GM19468 (cell line): ENCODE data around the gene EPHA7.

ENCODE experiments used
- ATAC-seq: cut with Tn5 transposase; IDR thresholded peaks from one replicate; pipeline ENCODE4 v1.9.1; 2021; ENCODE audit warnings: mild to moderate bottlenecking, moderate library complexity, moderate number of reproducible peaks; ENCODE audit not compliant: unreplicated experiment; ENCODE audit errors: extremely low read depth

Gene EPHA7

DNA sequence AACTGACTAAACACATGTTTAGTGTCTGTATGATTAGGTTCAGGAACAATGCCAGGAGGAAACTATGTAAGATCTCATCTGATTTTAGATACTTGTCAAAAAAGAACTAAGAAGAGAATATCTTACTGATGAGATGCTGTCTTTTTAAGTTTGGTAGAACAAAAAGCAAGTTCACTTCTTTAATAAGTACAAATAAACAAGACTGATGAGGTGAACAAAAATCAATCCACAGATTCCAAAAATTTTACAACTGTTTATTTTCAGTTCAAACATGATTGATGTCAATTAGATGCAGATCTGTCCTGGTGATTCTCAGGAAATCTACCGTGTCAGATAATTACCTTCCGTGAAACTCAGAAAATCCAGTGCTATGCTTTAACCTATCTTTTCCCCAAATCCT lies 24.9 kb downstream of the EPHA7 start:
- ATAC-seq, result no peak

DNA sequence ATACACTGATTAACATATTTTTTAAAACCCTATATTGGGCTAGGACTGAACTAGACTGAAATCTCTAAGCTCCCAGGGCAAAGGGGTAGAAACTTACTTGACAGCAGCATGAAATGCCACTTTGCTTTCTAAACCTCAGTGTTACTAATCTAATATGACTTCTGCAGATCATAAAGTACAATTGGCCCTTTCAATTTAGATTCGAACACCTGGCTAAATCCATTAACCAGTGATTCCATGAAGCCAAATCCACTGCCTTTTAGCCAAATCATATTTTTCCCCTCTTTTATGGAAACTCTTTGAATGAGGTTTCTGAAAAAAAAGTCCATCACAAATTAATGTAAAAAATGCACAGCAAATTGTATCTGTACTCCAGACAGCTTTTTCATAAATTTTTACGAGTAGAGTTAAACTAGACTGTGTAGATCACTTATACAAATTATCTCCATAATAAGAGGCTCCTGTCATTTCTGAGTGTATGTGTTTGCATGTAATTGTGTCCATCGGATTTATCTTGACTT lies 25.7 kb downstream of the EPHA7 start:
- ATAC-seq, result no peak

DNA sequence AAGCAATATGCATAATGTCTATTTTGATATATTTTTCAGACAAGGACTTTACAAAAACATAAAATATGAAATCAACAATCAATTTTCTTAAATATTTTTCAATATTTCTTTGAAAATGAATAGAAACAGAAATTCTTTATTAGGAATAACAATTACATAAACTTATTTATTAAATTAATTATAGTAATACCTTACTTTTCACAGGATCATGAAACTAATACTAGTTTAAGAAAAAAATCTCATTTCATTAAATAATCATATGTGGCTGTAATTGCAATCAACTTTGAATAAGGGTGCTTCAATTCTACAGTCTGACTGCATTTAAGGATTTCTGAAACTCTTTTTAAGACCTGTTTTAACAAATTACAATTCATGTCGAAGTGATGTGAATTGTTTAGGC lies 26.6 kb downstream of the EPHA7 start:
- ATAC-seq, result no peak

DNA sequence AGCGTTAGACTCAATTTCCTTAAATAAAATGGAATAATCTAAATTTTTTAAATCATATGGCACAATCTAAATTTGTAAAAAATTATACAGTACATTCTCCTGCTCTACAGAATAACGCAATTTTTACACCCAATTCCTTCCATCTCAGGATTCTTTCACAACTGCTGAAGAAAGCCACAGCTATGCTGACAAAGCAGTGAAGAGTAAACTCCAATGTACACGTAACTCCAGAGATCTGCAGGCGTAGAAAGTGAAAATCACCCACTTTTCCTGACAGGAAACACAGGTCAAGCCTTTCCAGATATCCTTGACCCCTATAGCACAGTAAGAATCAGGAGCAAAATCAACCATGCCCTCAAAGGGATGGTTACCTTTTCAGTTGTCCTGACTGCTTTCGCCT lies 27.4 kb downstream of the EPHA7 start:
- no peak for ATAC-seq

DNA sequence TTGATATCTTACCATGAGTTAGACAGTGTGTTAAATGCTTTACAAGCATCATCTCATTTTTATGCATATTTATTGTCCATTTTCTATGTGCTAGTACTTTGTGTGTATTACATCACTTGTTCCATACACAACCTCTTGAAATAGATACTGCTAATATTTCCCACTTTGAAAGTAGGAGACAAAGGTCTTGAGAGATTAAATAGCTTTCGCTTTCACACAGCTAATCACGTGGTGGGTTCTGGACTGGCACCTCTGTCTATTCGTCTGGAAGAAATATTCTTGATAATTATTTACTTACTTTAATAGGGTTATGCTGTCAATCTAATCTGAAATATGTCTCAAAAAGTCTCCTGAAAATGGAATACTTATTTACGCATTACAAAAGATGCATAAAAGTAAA lies 30.2 kb downstream of the EPHA7 start:
- no peak for ATAC-seq

DNA sequence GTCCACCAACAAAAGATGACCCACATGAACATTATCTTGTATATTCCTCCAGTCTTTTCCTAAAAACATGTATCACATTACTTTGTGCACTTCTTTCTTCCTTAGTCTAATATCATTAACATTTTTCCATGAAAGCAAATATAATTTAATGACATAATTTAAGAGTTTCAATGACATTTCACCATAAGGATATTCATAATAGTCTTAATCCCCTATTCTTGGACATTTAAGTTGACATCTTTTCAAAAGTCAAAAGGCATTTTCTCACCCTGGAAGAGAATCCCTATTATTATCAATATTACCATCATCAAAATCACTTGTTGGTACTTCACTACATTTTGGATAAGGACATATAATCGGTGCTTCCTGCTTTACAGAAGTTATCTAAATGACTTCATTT lies 31.3 kb downstream of the EPHA7 start:
- ATAC-seq, result no peak

DNA sequence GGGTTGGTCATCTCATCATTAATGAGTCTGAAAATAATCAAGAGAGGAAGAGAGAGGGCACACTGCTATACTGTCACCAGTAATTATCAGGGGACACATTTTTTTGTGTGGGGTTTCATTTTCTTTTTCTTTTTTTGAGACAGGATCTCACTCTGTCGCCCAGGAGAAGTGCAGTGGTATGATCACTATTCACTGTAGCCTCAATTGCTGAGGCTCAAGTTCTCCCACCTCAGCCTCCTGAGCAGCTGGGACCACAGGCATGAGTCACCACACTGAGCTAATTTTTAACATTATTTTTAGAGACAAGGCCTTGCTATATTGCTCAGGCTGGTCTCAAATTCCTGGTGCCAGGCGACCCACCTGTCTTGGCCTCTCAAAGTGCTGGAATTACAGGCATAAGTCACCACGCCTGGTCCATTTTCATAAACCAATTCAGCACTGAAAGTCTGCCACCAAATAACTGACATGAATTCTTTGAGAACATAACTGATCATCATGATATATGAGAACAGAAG lies 43.3 kb downstream of the EPHA7 start:
- no peak for ATAC-seq

DNA sequence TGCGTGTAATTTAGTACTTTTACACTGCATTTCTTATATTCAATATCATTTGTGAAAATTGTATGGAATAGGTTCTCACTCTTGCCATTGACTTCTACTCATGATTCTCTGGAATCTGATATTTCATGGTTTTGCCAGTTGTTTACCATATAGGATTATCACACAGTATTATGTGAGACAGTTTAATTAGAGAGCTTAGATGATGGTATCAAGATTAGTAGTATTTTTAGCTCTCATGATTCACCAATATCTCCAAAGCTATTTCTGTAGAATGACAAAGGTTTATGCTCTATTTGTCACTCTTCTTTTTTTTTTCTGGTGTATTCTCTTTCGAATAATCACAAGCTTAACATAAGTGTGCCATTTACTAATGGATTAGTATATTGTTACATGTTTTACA lies 45.9 kb downstream of the EPHA7 start:
- ATAC-seq, result no peak

DNA sequence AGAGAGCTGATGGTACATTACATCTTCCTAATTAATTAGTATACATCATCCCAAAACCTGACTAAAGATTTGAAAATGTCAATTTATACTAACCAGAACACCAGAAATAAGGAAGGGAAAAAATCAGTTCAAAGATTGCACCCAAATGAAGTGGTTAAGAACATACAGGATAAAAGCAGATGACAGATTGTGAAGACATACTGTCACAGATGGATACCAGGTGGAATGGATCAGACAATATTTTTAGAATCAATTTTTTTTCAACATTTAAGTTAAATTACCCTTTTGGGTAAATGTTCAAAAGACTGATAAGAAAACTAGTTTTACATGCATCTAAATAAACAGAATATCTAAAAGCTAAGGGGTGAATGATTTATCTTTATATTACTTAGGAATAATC lies 47.6 kb downstream of the EPHA7 start:
- ATAC-seq, result no peak

DNA sequence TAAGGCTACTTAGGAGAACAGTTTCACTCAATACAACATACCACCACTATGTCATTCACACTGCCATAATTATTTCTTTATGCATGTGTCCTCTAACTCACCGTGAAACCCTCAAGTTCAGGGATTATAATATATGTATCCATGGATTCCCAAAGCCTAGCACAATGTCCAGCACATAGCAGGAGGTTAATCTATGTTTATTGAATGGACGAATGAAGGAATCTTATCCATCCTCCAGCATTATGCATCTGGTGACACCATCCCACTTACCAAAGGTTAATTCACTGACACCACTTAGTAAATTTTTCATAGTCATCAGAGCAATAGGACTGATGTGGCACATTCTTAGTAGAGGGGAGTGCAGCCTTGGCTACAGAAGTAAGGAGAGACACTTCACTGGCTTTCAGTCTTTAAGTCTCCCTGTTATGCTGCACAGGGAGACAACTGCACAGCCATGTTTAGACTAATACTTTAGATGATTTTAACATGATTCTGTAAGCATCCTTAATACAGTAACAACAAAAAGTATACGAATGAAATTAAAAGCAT lies 49.7 kb downstream of the EPHA7 start:
- ATAC-seq, result no peak

DNA sequence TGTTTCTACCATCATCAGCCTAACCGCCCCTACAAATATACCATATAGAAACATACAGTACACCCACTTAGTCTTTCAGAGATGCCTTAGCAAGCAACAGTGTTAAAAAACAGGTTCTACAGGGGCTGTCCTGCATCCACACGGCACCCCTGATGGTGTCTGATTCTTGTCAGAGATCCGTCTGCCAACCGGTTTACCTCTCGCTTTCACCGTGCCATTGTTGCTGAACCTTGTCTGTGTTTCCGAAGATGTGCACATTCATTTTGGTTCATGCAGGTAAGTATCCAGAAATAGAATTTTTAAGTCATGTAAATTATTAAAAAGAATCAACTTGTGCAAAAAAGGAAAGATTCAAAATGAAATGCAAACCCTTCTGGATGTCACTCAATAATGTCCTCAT lies 52.9 kb downstream of the EPHA7 start:
- no peak for ATAC-seq

DNA sequence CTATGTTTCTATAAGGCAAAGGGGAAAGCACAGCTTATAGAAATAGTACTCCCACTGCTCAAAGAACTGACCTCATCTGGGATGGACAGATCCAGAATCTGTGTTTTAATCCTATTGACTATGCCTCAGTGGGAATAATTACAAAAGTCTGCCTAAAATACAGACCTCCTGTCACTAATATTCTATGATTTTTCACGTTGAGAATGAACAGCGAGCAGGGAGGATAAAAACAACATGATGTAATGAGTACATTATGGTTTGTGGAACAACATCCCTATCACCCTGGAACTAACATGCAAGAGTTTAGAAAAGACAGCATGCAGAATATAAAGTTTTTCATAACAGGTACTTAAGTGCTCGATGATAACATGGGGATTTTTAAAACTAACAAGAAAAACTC lies 53.9 kb downstream of the EPHA7 start:
- ATAC-seq, result no peak

DNA sequence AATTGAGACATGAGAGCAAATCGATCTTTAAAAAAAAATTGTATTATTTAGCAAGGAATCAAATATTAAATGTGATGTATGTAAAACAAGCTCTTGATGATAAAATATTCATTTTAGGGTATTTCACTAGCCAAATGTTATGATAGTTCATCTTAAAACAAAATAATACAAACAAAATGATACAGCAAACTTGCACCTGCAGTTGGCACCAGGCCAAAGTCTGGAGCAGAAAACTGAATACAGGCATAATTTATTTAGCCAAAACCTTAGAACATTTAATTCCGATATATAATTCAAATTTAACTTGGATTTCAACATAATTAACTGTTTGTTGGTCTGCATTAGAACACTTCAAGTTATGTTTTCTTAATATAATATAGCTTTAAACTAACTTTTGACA lies 60.9 kb downstream of the EPHA7 start:
- ATAC-seq, result no peak

DNA sequence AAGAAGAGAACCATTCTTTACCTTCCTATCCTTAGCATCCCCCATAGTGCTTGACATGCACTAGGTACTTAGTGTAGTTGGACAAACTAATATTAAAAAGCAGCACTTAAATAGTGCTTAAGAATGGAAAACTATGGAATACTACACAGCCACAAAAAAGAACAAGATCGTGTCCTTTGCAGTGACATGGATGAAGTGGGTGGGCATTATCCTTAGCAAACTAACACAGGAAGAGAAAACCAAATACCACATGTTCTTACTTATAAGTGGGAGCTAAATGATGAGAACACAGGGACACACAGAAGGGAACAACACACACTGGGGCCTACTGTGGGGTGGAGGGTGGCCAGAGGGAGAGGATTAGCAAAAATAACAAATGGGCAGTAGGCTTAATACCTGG lies 66.8 kb downstream of the EPHA7 start:
- ATAC-seq, result no peak

DNA sequence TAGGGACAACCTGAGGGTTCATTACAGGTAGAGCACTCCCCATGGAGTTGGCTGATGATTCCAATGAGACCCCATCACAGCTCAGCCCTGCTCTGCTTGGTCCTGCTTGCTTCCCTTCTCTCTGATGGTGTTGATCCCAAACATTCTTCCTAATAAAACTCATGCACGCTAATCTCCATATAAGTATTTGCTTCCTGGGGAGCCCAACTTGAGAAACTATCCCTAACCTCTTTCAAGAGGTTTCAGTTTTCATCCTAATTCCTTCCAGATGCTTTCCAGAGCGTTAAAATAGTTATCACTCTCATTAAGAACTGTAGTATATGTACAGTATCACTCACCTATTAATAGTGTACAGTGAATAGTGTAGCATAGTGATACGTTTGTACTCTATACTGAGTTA lies 68.1 kb downstream of the EPHA7 start:
- no peak for ATAC-seq

DNA sequence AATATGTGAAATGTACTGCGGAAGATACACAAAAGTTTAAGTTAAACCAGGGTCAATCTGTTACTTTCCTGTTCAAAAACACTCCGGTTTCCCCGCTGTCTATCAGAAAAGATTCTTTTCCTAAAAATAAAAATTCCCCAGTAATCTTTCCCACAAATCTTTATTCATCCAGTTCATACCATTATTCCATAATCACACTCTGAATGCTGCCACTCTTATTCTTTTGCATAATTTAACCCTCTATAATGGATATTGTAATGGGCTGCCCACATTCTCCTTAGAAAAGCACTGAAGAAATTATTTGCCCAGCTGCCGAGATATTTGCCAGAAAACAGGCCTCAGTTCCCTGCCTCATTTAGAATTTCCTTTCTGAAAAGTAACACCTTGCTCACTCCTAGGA lies 68.6 kb downstream of the EPHA7 start:
- ATAC-seq, result no peak

DNA sequence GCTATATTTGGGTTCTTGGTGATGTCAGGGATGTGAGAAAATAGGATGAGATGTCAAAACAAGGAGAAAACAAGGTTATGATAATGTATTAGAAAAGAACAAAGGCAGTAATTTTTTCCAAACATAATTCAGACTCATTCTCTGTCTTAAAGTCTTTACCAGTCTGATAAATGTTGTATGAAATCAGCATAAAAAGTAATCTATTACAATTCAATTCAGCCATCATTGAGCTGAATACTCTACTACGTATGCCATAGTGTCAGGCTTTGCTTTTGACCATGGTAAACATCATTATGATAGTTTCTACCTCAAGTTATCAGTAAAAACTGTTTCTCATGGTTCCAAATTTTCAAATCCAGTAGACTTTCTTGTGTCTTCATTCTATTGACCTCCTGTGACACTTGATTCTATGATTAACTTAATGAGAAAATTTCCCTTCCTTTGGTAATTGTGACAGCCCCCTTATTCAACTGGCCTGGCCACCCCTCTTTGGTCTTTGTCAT lies 75.0 kb downstream of the EPHA7 start:
- no peak for ATAC-seq

DNA sequence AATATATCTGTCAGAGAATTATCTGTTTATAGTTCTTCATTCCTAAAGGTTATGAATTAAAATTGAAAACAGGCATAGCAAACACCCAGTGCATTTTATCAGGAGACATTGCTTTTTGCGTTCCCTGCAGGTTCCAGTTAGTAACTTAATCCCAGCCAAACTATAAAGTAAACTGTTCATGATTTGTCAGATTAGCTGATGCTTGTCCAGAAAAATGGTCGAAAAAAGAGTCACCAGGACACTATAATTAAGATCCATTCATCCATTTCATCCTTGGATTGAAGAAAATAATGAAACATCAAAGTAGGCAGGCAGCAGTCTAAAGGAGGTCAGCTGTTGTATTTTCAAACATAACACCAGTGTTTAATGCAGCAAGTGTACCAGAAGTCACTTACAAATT lies 75.9 kb downstream of the EPHA7 start:
- no peak for ATAC-seq

DNA sequence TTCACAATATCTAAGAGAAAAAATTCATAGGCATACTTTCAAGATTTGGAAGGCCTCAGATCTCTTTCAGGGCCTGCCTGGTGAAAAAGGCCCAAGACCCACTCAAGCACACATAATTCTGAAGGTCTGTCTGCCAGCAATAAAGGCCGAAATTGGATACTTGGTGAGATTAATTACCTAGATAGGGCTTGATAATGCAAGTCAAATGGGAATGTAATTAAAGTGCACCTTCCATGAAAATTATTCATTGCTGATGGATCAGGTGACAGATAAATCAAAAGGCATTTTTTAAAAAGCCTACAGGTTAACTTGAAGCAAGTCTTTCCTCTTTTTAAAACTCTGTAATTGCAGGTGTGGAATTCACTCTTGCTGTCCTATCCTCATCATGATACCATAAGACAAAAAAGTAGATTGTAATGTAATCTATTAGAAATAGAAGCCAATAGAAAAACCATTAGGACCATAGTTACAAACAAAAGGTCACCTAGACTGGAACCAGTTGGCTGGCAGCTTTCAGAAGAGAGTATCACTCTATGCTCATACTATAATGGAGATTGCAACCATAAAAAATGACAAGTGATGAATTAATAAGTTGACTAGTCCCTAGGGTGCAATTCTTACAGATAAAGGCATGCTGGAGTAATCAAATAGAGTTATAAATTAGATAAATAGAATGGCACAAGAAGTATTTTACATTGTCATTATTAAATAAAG lies 77.3 kb downstream of the EPHA7 start:
- ATAC-seq, result no peak

DNA sequence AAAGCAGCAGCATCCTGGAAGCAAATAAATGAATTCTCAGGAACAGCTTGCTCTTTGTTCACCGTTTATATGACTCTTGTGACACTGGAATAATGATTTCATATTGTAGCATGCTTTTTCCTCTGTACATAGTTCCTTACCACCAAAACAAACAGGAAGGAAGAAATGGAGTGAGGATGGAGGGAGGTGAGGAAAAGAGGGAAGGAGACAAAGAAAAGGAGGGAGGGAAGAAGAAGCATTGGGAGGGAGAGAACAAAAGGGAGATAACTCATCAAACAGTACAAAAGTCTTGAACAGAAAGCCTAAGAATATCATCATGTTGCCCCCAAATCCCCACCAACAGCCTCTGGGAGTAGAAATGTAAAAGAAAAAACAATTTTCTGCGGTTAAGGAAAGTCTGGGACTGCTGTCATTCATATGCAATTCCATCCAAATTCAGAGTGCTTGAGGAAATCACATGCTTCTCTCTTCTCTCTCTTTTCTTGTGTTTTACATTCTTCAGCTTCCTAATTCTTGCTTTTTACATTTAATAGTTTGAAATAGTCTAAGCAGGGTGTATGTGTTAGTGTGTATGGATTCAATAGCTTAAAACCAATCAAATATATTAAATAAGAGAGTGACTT lies 81.5 kb downstream of the EPHA7 start:
- ATAC-seq, result no peak

DNA sequence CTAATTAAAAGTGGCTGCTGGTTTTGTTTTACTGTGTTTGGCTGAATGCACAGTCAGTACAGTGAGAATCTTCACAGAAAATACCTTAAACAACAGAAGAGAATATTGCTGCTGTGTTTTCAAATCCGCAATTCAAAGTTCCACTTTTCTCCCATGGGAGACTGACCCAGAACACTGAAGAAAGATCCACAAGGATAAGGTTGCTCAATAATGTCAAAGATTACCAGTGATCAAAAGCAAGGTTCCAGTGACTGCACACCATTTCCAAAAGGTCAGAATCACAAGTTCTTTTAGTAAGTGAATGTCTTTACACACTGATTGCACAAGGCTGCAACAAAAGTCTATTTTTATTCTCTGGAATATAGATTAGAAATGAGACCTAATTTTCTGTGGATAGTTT lies 82.3 kb downstream of the EPHA7 start:
- ATAC-seq, result no peak
